Measurements from ENCODE around the gene CD2BP2. TPM values are rescaled to one million over a fixed set of nuclear protein-coding genes. Genes with fewer than 3 reads are reported as not detected.
"Not testable (repeated sequence)": the region's sequence is repeated elsewhere in the genome, so short reads cannot be mapped to it uniquely, and the experiment has no call there.

The CD2BP2 gene
- total RNA-seq, 4 donors from 2014 or later, result 32.2 to 39.9 (median 35.3) TPM

DNA sequence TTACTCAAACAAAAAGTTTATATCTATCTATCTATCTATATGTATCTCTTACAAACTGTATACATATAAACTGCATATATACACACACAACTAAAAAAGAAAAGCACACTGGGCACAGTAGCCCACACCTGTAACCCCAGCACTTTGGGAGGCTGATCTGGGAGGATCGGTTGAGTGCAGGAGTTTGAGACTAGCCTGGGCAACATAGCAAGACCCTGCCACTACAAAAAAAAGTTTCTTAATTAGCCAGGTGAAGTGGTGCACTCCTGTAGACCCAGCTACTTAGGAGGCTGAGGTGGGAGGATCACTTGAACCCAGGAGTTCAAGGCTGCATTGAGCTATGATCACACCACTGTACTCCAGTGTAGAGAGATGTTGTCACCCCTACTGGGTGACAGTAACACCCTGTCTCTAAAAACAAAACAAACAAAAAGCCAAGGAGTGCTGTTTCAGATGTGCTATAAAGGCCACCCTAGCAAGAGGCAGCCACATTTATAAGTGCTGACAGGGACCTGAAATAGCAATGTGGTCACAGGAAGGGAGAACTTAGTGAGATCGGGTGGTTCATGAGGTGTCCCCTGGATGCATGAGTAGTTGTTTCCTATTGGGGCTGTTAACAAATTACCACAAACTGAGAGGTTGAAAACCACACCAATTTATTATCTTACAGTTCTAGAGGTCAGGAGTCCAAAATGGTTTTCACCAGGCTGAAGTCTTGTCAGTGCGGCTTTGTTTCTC is 4.8 kb downstream of the CD2BP2 start:
- Histone ChIP-seq H3K9me3 (no peaks in the 10 kb centered on the region), H3K4me1 (peaks cover 0 to 42% (median 7%) of the 10 kb centered on the region in 4 donors), H3K27ac (peak overlapping the region in 2 of 4 donors; percentile 55 to 60), H3K27me3 (no peaks in the 10 kb centered on the region), H3K4me3 (no peak overlapping the region), H3K36me3 (peaks cover 0 to 38% (median 0%) of the 10 kb centered on the region in 3 donors)
- no peak for TF ChIP-seq POLR2A (IDR thresholded peaks at IDR 0.05)
- peak in 1 of 3 donors; percentile 15 for DNase-seq

DNA sequence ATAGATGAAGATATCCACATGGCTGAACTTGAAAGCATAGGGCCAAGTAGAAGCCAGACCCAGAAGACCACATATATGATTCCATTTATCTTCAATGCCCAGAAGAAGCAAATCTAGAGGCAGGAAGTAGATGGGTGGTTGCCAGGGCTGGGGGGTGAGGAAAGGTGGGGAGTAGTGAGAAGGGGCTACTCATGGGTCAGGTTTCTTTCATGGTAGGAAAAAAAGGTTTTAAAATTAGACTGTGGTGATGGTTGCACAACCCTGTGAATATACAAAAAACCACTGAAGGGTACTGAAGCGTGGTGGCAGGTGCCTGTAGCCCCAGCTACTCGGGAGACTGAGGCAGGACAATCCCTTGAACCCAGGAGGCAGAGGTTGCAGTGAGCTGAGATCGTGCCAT is 5.4 kb downstream of the CD2BP2 start:
- DNase-seq, result peak in 1 of 3 donors; percentile 11
- peaks cover 0 to 42% (median 7%) of the 10 kb centered on the region in 4 donors for H3K4me1 ChIP-seq
- peaks cover 0 to 38% (median 0%) of the 10 kb centered on the region in 3 donors for H3K36me3 ChIP-seq
- H3K9me3 ChIP-seq, result no peaks in the 10 kb centered on the region
- H3K27me3 ChIP-seq, result no peaks in the 10 kb centered on the region
- TF ChIP-seq, protein P1, sequence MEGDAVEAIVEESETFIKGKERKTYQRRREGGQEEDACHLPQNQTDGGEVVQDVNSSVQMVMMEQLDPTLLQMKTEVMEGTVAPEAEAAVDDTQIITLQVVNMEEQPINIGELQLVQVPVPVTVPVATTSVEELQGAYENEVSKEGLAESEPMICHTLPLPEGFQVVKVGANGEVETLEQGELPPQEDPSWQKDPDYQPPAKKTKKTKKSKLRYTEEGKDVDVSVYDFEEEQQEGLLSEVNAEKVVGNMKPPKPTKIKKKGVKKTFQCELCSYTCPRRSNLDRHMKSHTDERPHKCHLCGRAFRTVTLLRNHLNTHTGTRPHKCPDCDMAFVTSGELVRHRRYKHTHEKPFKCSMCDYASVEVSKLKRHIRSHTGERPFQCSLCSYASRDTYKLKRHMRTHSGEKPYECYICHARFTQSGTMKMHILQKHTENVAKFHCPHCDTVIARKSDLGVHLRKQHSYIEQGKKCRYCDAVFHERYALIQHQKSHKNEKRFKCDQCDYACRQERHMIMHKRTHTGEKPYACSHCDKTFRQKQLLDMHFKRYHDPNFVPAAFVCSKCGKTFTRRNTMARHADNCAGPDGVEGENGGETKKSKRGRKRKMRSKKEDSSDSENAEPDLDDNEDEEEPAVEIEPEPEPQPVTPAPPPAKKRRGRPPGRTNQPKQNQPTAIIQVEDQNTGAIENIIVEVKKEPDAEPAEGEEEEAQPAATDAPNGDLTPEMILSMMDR (IDR thresholded peaks at IDR 0.05), result no peak
- no peak for TF ChIP-seq POLR2A (IDR thresholded peaks at IDR 0.05)
- H3K27ac ChIP-seq, result peak overlapping the region in 1 of 4 donors; percentile 60
- no peak overlapping the region for H3K4me3 ChIP-seq

GRCh38 chr16:30348929-30349328 is 6.2 kb downstream of the CD2BP2 start:
- Histone ChIP-seq H3K4me3 (no peak overlapping the region), H3K27ac (no peak overlapping the region), H3K36me3 (peaks cover 0 to 38% (median 0%) of the 10 kb centered on the region in 3 donors), H3K27me3 (no peaks in the 10 kb centered on the region), H3K9me3 (no peaks in the 10 kb centered on the region), H3K4me1 (peaks cover 0 to 36% (median 5%) of the 10 kb centered on the region in 4 donors)
- no peak for TF ChIP-seq POLR2A (IDR thresholded peaks at IDR 0.05)
- DNase-seq, result no peak

DNA sequence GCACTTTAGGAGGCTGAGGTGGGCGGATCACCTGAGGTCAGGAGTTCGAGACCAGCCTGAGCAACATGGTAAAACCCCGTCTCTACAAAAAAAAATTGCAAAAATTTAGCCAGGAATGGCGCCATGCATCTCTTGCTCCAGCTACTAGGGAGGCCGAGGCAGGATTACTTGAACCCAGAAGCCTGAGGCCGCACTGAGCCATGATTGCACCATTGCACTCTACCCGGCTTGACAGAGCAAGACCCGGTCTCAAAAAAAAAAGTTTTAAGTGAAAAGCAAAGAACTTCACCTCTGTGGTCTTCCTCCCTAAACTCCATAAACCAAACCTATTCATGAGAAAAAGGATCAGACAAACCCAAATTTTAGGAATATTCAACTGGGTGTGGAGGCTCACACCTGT is 7.0 kb downstream of the CD2BP2 start:
- TF ChIP-seq, protein P1 (IDR thresholded peaks at IDR 0.05), result no peak
- no peak for TF ChIP-seq POLR2A (IDR thresholded peaks at IDR 0.05)
- no peak for DNase-seq
- no peak overlapping the region for H3K27ac ChIP-seq

GRCh38 chr16:30346286-30346685 is 8.8 kb downstream of the CD2BP2 start:
- Histone ChIP-seq H3K9me3 (no peaks in the 10 kb centered on the region), H3K4me3 (no peak overlapping the region), H3K4me1 (peaks cover 0 to 13% (median 5%) of the 10 kb centered on the region in 4 donors), H3K27ac (no peak overlapping the region), H3K36me3 (peaks cover 0 to 11% (median 0%) of the 10 kb centered on the region in 3 donors), H3K27me3 (no peaks in the 10 kb centered on the region)
- DNase-seq, result no peak
- TF ChIP-seq, protein P1 (IDR thresholded peaks at IDR 0.05), result no peak
- no peak for TF ChIP-seq POLR2A (IDR thresholded peaks at IDR 0.05)

More for the DNA sequence above, 7.0 kb downstream of the CD2BP2 start:
- Histone ChIP-seq H3K9me3 (no peaks in the 10 kb centered on the region), H3K4me3 (no peak overlapping the region), H3K4me1 (peaks cover 0 to 30% (median 5%) of the 10 kb centered on the region in 4 donors), H3K36me3 (peaks cover 0 to 30% (median 0%) of the 10 kb centered on the region in 3 donors), H3K27me3 (no peaks in the 10 kb centered on the region)

GRCh38 chr16:30343491-30343820 is 11.7 kb downstream of the CD2BP2 start:
- peak in 1 of 3 donors; percentile 12 for DNase-seq
- H3K27me3 ChIP-seq, H3K9me3 ChIP-seq: not testable (repeated sequence)

DNA sequence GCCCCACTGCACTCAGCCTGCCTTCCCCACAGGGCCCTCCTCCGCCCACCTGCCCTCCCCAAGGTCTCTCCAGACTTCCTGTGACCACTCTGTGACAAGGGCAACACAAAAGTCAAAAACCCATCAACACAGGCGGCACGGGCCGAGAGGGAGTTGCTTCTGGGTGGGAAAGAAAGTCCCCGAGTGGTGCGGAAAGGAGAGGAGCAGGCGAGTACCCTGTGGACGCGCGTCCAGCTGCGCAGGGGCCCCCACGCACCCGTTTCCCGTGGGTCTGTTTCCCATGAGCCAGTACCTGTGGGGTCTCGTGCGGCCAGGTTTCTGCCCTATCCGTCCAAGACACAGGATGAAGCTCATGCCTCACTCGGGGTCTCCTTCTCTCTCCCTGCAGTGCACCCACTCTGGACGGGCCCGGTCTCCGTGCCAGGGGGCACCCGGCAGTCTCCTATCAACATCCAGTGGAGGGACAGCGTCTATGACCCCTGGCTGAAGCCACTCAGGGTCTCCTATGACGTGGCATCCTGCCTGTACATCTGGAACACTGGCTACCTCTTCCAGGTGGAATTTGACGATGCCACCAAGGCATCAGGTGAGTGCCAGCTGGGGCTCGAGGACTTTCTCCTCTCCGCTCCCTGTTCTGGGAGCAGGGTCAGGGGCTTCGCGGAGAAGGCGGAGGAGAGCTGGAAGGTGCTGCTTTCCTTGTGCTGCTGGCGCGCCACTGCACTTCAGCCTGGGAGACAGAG is 12.2 kb downstream of the CD2BP2 start:
- Histone ChIP-seq H3K36me3 (no peaks in the 10 kb centered on the region), H3K9me3 (no peaks in the 10 kb centered on the region), H3K4me1 (no peaks in the 10 kb centered on the region), H3K4me3 (no peak overlapping the region), H3K27me3 (no peaks in the 10 kb centered on the region), H3K27ac (no peak overlapping the region)
- DNase-seq, result peak in 1 of 3 donors; percentile 9
- TF ChIP-seq POLR2A (IDR thresholded peaks at IDR 0.05), result no peak

More at GRCh38 chr16:30343491-30343820, 11.7 kb downstream of the CD2BP2 start:
- not testable (repeated sequence) for H3K36me3 ChIP-seq, H3K4me1 ChIP-seq, H3K4me3 ChIP-seq, H3K27ac ChIP-seq

DNA sequence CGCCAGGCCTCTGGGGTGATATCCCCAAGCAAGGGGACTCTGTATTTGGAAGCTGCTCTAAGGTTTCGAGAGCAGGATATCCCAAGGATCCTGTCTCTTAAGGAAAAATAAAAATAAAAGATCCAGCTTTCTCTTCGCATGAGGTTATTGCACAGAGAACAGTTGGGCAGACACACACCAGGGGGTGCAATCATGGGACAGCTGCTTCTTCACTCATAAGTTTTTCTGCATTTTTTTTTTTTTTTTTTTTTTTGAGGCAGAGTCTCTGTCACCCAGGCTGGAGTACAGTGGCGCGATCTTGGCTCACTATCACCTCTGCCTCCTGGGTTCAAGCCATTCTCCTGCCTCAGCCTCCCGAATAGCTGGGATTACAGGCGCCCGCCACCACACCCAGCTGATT is 13.1 kb downstream of the CD2BP2 start:
- H3K36me3 ChIP-seq, H3K27me3 ChIP-seq, H3K27ac ChIP-seq, H3K4me3 ChIP-seq, H3K9me3 ChIP-seq, H3K4me1 ChIP-seq: not testable (repeated sequence)
- DNase-seq, result peak in 1 of 3 donors; percentile 6
